HG02759 (cell line): ENCODE data around the gene GYS1.
A peak's percentile ranks its signal among the peaks of the same experiment; 100 is the strongest.

ENCODE experiments used
- ATAC-seq: cut with Tn5 transposase; IDR thresholded peaks from one replicate; pipeline ENCODE4 v1.9.1; 2021; ENCODE audit warnings: mild to moderate bottlenecking, moderate library complexity; ENCODE audit not compliant: unreplicated experiment

The GYS1 gene

GRCh38 chr19:48990400-48990799 lies 2.7 kb downstream of the GYS1 start:
- no peak for ATAC-seq

- no peak for ATAC-seq
These were observed 3.3 kb downstream of the GYS1 start for GRCh38 chr19:48989701-48990291.

GRCh38 chr19:48988860-48989259 lies 4.2 kb downstream of the GYS1 start:
- ATAC-seq: no peak

GRCh38 chr19:48988286-48988685 lies 4.8 kb downstream of the GYS1 start:
- no peak for ATAC-seq

- no peak for ATAC-seq
These were observed 5.8 kb downstream of the GYS1 start for GRCh38 chr19:48987323-48987722.

GRCh38 chr19:48986211-48986610 lies 6.9 kb downstream of the GYS1 start:
- ATAC-seq: no peak

GRCh38 chr19:48985711-48986110 lies 7.4 kb downstream of the GYS1 start:
- ATAC-seq: no peak

- no peak for ATAC-seq
These were observed 10.8 kb downstream of the GYS1 start for GRCh38 chr19:48982280-48982679.

GRCh38 chr19:48977061-48977460 lies 16.0 kb downstream of the GYS1 start:
- no peak for ATAC-seq

GRCh38 chr19:48975947-48976847 lies 16.9 kb downstream of the GYS1 start:
- ATAC-seq: no peak

GRCh38 chr19:48970923-48971395 lies 22.1 kb downstream of the GYS1 start:
- ATAC-seq: no peak

GRCh38 chr19:48970139-48970766 lies 22.9 kb downstream of the GYS1 start:
- ATAC-seq: no peak

- no peak for ATAC-seq
These were observed 23.6 kb downstream of the GYS1 start for GRCh38 chr19:48969276-48970138.

- ATAC-seq: no peak
These were observed 24.3 kb downstream of the GYS1 start for GRCh38 chr19:48968813-48969218.

GRCh38 chr19:48968179-48968661 lies 24.9 kb downstream of the GYS1 start:
- no peak for ATAC-seq

GRCh38 chr19:48967346-48968178 lies 25.5 kb downstream of the GYS1 start:
- no peak for ATAC-seq

- no peak for ATAC-seq
These were observed 26.4 kb downstream of the GYS1 start for GRCh38 chr19:48966541-48967345.

- ATAC-seq: peak; percentile 24
These were observed 27.1 kb downstream of the GYS1 start for GRCh38 chr19:48965806-48966540.
